Measurements from ENCODE around the gene IMPDH1. TPM values are rescaled to one million over a fixed set of nuclear protein-coding genes. Genes with fewer than 3 reads are reported as not detected.

IMPDH1 gene
- total and polyA plus RNA-seq, 11 donors, result 12.3 to 65.3 (median 23.6) TPM

GRCh38 chr7:128403676-128404075 is 6.1 kb downstream of the IMPDH1 start:
- TF ChIP-seq POLR2A (IDR thresholded peaks at IDR 0.05), result no peak
- no peak for TF ChIP-seq CTCF (IDR thresholded peaks at IDR 0.05)
- Histone ChIP-seq H3K9me3 (no peaks in the 10 kb centered on the region), H3K4me1 (peaks cover 0 to 45% (median 33%) of the 10 kb centered on the region in 12 donors), H3K4me3 (peak overlapping the region in 1 of 12 donors; percentile 98), H3K27ac (peak overlapping the region in 1 of 12 donors; percentile 5), H3K27me3 (no peaks in the 10 kb centered on the region), H3K36me3 (peaks cover 0 to 43% (median 19%) of the 10 kb centered on the region in 9 donors)
- no peak for ATAC-seq
- intact Hi-C loops (cut with DNase I), result loop anchor here in 2 of 10 donors (10.0 kb wide), 2 partner anchors 51 to 61 kb away; partner anchors contain the start of gene HILPDA (in 1 of the 2)
- DNase-seq, result no peak
- 88 to 92% (median 91%) methylated on average over 5 of the region's 5 CpGs for WGBS, 4 donors

- no peaks in the 10 kb centered on the region for H3K9me3 ChIP-seq
- DNase-seq (no peak), ATAC-seq (no peak)
- H3K4me3 ChIP-seq, result no peak overlapping the region
- no peak for TF ChIP-seq POLR2A (IDR thresholded peaks at IDR 0.05)
- peaks cover 0 to 56% (median 30%) of the 10 kb centered on the region in 9 donors for H3K36me3 ChIP-seq
- intact Hi-C loops (cut with DNase I), result loop anchor here in 2 of 10 donors (10.0 kb wide), 2 partner anchors 52 to 62 kb away; partner anchors contain the start of gene HILPDA (in 1 of the 2)
- peaks cover 0 to 32% (median 21%) of the 10 kb centered on the region in 12 donors for H3K4me1 ChIP-seq
- 69 to 79% (median 76%) methylated on average over 2 of the region's 2 CpGs for WGBS, 4 donors
- no peaks in the 10 kb centered on the region for H3K27me3 ChIP-seq
- no peak overlapping the region for H3K27ac ChIP-seq
Measured at GRCh38 chr7:128402356-128402755, 7.4 kb downstream of the IMPDH1 start.

GRCh38 chr7:128400566-128400965 is 9.2 kb downstream of the IMPDH1 start:
- no peaks in the 10 kb centered on the region for H3K27me3 ChIP-seq
- TF ChIP-seq CTCF (IDR thresholded peaks at IDR 0.05), result no peak
- TF ChIP-seq POLR2A (IDR thresholded peaks at IDR 0.05), result no peak
- 79 to 92% (median 86%) methylated on average over 5 of the region's 5 CpGs for WGBS, 4 donors
- intact Hi-C loops (cut with DNase I), result loop anchor here in 2 of 10 donors (10.0 kb wide), 2 partner anchors 54 to 64 kb away; partner anchors contain the start of gene HILPDA (in 1 of the 2)
- no peak for DNase-seq
- H3K4me1 ChIP-seq, result peaks cover 0 to 20% (median 13%) of the 10 kb centered on the region in 12 donors
- H3K4me3 ChIP-seq, result no peak overlapping the region
- peaks cover 0 to 74% (median 47%) of the 10 kb centered on the region in 9 donors for H3K36me3 ChIP-seq
- no peak for ATAC-seq
- H3K9me3 ChIP-seq, result no peaks in the 10 kb centered on the region
- no peak overlapping the region for H3K27ac ChIP-seq

GRCh38 chr7:128399991-128400390 is 9.8 kb downstream of the IMPDH1 start:
- intact Hi-C loops (cut with DNase I), result loop anchor here in 8 of 10 donors (2.0 to 10.0 kb wide), 6 partner anchors 25 to 65 kb away; partner anchors contain the start of gene HILPDA (in 1 of the 8)
- Histone ChIP-seq H3K27me3 (no peaks in the 10 kb centered on the region), H3K4me1 (peaks cover 0 to 15% (median 8%) of the 10 kb centered on the region in 12 donors), H3K36me3 (peaks cover 0 to 80% (median 51%) of the 10 kb centered on the region in 9 donors), H3K4me3 (no peak overlapping the region), H3K9me3 (no peaks in the 10 kb centered on the region), H3K27ac (no peak overlapping the region)
- DNase-seq (no peak), ATAC-seq (no peak)
- TF ChIP-seq CTCF (IDR thresholded peaks at IDR 0.05) (no peak), POLR2A (IDR thresholded peaks at IDR 0.05) (no peak)
- WGBS, 4 donors, result 92 to 97% (median 95%) methylated on average over 6 to 7 of the region's 7 CpGs
